Ishikawa (cell line): ENCODE data around the gene OR11H7.

Experiments
- CEBPB ChIP-seq: IDR thresholded peaks from 2 replicates; pipeline ENCODE4 v1.6.1; 2012
- CREB1 ChIP-seq: IDR thresholded peaks from 2 replicates; pipeline ENCODE4 v1.6.1; 2012; ENCODE audit warnings: low read depth
- EGR1 ChIP-seq: IDR thresholded peaks from 2 replicates; pipeline ENCODE4 v1.6.1; 2012
- EP300 ChIP-seq: IDR thresholded peaks from 2 replicates; pipeline ENCODE4 v1.6.1; 2012; ENCODE audit warnings: borderline replicate concordance
- FOXM1 ChIP-seq: IDR thresholded peaks from 2 replicates; pipeline ENCODE4 v1.6.1; 2012; ENCODE audit warnings: low read depth, borderline replicate concordance
- NFIC ChIP-seq: IDR thresholded peaks from 2 replicates; pipeline ENCODE4 v1.6.1; 2012
- RAD21 ChIP-seq: IDR thresholded peaks from 2 replicates; pipeline ENCODE4 v1.6.1; 2012; ENCODE audit warnings: low read depth
- TAF1 ChIP-seq: IDR thresholded peaks from 2 replicates; pipeline ENCODE4 v1.6.1; 2012; ENCODE audit warnings: low read depth, mild to moderate bottlenecking
- TCF12 ChIP-seq: IDR thresholded peaks from 2 replicates; pipeline ENCODE4 v1.6.1; 2012; ENCODE audit warnings: low read depth
- TEAD4 ChIP-seq: IDR thresholded peaks from 2 replicates; pipeline ENCODE4 v1.6.1; 2012
- USF1 ChIP-seq: IDR thresholded peaks from 2 replicates; pipeline ENCODE4 v1.6.1; 2012
- YY1 ChIP-seq: IDR thresholded peaks from 2 replicates; pipeline ENCODE4 v1.6.1; 2012; ENCODE audit warnings: low read depth
- ZBTB7A ChIP-seq: IDR thresholded peaks from 2 replicates; pipeline ENCODE4 v1.6.1; 2012; ENCODE audit warnings: low read depth
- TF ChIP-seq, protein P1 (sequence below): IDR thresholded peaks from 2 replicates; pipeline ENCODE4 v1.6.1; 2012
- TF ChIP-seq, protein P2 (sequence below): IDR thresholded peaks from 2 replicates; pipeline ENCODE4 v1.6.1; 2012; ENCODE audit warnings: low read depth, mild to moderate bottlenecking

Gene OR11H7

GRCh38 chr14:20190596-20190995 lies 38.2 kb upstream of the OR11H7 start, which contains the start of gene OR11G2:
TSS of gene OR11G2 (plus strand) at chr14:20190896. CDS start at chr14:20197438, 6,542 bp downstream.
- TF ChIP-seq USF1 = no peak
- TF ChIP-seq FOXM1 = no peak
- TF ChIP-seq EGR1 = no peak
- no peak for TF ChIP-seq CEBPB
- no peak for TF ChIP-seq ZBTB7A
- TF ChIP-seq, protein P1, sequence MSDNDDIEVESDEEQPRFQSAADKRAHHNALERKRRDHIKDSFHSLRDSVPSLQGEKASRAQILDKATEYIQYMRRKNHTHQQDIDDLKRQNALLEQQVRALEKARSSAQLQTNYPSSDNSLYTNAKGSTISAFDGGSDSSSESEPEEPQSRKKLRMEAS = no peak
- TF ChIP-seq, protein P2, sequence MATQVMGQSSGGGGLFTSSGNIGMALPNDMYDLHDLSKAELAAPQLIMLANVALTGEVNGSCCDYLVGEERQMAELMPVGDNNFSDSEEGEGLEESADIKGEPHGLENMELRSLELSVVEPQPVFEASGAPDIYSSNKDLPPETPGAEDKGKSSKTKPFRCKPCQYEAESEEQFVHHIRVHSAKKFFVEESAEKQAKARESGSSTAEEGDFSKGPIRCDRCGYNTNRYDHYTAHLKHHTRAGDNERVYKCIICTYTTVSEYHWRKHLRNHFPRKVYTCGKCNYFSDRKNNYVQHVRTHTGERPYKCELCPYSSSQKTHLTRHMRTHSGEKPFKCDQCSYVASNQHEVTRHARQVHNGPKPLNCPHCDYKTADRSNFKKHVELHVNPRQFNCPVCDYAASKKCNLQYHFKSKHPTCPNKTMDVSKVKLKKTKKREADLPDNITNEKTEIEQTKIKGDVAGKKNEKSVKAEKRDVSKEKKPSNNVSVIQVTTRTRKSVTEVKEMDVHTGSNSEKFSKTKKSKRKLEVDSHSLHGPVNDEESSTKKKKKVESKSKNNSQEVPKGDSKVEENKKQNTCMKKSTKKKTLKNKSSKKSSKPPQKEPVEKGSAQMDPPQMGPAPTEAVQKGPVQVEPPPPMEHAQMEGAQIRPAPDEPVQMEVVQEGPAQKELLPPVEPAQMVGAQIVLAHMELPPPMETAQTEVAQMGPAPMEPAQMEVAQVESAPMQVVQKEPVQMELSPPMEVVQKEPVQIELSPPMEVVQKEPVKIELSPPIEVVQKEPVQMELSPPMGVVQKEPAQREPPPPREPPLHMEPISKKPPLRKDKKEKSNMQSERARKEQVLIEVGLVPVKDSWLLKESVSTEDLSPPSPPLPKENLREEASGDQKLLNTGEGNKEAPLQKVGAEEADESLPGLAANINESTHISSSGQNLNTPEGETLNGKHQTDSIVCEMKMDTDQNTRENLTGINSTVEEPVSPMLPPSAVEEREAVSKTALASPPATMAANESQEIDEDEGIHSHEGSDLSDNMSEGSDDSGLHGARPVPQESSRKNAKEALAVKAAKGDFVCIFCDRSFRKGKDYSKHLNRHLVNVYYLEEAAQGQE = no peak
- TF ChIP-seq RAD21 = no peak
- TF ChIP-seq CREB1 = no peak
- no peak for TF ChIP-seq TAF1
- no peak for TF ChIP-seq NFIC

GRCh38 chr14:20191396-20191795 lies 37.4 kb upstream of the OR11H7 start:
- TF ChIP-seq, protein P2 = peak; percentile 67
- TF ChIP-seq EP300 = no peak

DNA sequence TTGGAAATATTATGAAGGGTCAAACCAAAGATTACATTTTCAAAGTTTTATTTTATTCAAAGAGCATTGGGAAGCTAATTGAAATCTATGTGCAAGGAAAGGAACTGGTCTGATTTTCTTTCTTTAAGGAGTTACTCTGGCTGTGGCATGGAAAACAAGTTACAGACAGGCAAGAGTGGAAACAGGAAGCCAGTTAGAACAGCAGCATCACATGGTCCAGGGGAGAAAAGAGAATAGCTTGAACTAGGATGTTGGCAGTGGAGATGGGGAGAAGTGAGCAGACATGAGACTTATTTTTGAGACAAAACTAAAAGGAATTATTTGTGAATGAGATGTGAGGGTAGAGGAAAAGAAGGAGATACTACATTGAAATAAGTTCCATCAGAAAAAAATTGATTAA lies 34.7 kb upstream of the OR11H7 start:
- no peak for TF ChIP-seq USF1
- TF ChIP-seq FOXM1 = no peak
- no peak for TF ChIP-seq CREB1
- no peak for TF ChIP-seq TCF12
- no peak for TF ChIP-seq TEAD4
- no peak for TF ChIP-seq RAD21

DNA sequence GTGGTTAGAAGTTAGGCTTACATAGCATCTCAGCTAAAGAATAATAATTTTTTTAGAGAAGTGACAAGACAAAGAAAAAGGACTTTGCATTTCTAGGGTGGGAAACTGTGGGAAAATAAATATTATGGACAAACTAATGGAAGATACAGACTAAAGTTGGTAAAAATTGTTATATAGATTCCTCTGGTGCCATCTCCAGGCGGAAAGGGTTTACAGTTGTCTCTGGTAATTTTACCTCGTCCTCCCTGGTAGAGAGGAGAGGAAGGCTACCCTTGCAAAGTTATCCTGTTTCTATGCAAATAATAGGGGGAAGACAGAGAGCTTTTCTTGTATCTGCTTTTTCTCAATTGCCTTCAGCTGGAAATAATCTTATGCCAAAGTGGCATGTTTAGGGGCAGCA lies 32.9 kb upstream of the OR11H7 start:
- TF ChIP-seq TEAD4 (no peak), RAD21 (peak; percentile 10; the same call in 1 of the 2 replicates)

DNA sequence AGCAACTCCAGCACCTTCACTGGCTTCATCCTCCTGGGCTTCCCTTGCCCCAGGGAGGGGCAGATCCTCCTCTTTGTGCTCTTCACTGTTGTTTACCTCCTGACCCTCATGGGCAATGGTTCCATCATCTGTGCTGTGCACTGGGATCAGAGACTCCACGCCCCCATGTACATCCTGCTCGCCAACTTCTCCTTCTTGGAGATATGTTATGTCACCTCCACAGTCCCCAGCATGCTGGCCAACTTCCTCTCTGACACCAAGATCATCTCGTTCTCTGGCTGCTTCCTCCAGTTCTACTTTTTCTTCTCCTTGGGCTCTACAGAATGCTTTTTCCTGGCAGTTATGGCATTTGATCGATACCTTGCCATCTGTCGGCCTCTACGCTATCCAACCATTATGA lies 31.3 kb upstream of the OR11H7 start:
- TF ChIP-seq CEBPB (no peak), TEAD4 (no peak), TCF12 (no peak), EGR1 (no peak), EP300 (no peak), FOXM1 (no peak), USF1 (no peak), TAF1 (no peak), YY1 (no peak), CREB1 (no peak), ZBTB7A (no peak), RAD21 (no peak)
- TF ChIP-seq, protein P2 = no peak
- TF ChIP-seq, protein P1 = no peak
